ENCODE results near the gene YY1.
"Not testable (repeated sequence)": the region's sequence is repeated elsewhere in the genome, so short reads cannot be mapped to it uniquely, and the experiment has no call there.

The YY1 gene

DNA sequence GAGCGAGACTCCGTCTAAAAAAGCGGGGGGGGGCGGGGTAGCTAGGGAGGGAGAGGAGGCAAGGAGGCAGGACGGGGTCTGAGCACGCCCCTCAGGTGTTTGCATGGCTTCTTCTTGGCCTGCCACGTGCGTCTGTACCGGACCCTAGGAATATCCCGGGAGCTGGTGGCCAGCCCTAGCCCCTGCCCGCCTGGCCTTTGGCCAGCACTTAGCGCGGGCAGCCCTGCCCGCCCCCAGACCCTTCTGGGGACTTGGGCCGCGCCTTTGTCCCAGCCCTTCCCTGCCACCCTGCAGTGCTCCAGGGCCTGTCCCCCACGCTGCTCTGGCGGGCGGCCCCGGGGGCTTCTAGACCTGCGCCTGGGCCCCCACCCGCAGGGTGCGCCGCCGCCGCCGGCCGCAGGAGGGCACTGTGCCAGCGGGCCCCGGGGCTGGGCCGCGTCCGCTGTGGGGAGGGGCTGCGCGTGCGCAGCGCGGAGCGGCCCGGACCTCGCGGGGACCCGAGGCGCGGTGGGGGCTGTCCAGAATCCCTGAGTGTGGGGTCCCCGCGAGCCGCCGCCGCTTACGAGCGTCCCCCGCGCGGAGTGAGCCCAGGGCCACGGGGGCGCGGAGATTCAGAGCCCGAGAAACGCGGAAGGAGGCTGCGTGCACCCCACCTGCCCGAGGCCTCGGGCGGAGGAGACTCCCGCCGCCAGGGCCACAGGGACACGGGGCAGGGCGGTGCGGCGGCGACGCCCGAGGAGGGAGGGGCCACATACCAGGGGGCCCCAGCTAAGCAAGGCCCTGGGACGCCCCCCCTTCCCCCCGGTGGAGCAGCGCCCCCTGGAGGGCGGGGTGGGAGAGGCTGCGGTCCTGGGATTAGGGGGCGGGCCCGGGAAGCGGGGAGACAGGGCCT lies 46.3 kb downstream of the YY1 start:
- DNase-seq (ENCODE audit: low spot score) = peak; percentile 63

DNA sequence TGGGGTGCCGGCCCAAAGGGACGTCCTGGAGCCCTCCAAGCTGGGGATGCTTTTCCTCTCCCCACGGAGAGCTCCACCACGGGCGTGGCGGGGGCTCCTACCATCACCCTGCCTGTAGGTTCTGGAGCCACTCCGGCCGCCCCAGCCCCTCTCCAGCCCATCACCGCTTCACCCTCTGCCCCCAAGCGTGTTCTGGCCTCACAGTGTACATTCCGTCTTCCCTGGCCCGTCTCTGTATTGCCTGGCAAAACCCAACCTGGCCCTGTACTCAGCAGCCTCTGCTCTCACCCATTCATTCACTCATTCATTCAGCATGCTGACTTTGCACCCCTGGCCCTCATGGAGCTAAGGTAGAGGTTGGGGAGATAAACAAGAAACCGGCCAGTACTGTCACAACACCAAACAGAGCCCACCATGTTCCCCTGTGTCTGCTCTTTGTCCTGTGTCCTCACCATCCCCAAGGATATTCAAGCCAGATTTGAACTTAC lies 47.0 kb downstream of the YY1 start:
- DNase-seq (ENCODE audit: low spot score) = no peak

DNA sequence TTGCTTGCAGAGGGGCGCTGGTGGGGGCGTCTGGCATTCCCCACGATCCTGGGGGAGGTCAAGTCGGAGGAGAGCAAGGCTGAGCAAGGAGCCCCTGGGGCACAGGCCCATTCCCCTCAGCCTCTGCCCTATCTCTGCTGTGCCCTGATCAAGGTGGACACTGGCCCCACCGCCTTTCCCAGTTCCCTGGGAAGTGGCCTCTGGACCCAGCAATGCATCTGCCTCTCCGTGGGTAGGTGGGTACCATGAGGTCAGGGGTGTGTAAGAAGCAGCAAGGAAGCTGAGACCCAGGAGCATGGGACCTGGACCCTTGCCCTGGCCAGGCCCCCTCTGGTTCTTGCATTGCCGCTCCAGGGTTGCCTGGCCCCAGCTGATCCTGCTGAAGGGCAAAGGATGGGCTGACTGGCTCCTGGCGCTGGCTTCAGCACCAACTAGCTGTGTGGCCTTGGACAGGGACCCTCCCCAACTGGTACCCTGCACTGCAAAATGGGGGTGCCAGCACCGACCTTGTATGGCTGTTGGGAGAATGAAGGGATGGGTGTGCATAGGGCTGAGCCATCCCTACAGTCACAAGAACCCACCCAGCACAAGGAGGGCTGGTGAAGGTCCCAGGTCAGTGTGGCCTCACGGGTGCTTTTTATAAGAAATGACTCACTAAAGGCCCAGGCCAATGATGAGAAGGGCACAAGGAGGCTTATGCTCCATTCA lies 47.7 kb downstream of the YY1 start:
- no peak for DNase-seq (ENCODE audit: low spot score)

DNA sequence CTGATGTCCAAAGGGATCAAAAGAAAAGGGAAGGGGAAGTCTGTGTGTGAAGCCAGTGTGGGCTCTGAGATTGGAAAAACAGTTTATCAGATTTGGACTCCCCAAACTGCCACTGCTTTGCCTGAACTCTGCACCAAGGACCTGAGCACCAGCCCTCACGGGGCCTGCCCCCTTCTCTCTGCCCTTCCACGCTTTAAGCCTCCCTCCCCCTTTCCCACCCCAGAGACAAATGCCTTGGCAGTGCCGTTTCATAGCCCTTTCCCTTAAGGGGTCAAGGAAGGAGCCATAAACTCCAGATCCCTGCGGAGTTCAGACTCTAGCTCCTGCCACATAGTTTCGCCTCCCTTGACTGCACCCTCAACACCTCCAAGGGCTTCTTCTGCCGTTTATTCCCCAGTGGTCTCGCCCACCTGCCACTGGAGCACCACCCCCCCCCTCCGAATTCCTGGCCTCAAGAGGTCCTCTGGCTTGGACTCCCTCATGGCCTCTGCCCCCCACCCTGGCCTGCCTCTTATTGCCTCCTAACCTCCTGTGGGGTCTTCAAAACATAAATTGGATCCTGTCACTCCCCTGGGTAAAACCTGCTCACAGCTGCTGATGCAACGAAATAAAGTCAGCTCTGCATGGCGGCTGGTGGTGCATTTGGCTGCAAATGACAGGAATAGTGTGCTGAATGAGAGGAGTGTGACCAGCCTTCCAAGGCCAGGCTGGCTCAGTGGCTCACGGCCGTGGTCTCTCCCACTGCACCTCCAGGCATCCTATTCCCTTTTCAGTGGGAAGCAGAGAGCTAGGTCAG lies 48.5 kb downstream of the YY1 start:
- no peak for DNase-seq (ENCODE audit: low spot score)

DNA sequence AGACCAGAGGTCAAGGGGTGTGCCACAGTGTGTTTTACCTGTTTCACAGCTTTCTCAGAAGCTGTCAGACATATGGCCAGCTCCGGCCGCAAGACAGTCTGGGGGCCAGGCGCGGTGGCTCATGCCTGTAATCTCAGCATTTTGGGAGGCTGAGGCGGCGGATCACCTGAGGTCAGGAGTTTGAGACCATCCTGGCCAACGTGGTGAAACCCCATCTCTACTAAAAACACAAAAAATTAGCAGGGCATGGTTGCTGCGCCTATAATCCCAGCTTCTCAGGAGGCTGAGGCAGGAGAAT lies 49.0 kb downstream of the YY1 start:
- DNase-seq (ENCODE audit: low spot score) = not testable (repeated sequence)

DNA sequence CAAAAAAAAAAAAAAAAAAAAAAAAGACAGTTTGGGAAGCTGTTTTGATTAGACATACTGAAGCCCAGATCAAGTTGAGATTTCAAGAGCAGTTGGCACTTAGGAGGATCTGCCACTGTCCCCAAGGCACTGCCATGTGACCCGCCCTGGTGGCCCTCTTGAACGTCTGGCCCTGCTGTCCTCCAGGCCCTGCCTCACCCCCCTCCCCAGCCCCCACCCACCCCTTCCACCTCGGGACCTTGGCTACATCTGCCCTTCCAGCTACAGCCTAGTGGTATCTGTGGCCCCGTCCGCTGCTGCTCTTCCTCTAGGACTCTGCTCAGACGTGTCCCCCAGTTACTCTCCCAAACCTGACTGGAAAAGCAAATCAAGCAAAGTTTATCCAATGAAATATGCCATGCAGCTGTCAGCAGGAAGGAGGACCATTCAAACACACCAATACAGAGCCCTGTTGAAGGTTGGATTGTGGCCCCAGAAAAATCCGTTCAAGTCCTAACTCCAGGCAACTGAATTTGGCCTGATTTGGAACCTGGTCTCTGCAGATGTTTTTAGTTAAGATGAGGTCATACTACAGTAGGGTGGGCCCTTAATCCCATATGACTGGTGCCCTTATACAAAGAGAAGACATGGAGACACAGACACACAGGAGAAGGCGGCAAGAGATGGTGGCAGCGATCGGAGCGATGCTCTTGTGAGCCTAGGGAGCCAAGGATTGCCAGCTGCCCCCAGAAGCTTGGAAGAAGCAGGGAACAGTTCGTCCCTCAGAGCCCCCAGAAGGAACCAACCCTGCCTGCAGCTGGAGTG lies 49.6 kb downstream of the YY1 start:
- DNase-seq (ENCODE audit: low spot score) = no peak

DNA sequence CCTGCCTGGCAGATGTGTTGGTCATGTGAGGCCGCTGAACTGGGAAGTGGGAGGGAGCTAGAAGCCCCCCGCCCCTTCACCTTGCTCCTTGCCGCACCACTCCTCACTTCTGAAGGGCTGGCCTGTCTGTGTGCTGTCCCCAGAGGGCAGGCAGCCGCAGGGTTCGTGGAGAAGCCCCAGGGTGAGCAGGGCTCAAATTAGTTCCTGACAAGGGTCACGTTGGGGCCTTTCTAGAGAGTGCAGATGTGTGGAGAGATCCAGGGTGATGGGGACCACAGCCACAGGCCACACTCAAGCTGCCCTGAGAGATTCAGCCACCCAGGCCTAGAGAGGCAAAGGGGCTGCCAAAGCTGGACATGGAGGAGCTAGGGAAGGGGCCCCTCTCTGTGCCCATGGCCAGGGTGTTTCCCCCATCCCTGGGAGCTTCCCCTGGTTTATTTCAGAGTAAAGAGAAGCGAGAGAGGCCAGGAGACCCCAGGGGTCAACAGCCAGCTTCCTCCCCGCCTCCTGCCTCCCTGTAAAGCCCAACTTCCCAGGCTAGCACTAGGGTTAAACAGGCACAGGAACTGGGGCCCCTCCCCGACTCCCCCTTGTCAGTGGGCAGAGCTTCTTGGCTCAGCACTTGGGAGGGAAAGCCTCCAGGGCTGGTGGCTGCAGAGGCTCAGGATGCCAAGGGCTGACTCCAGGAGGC lies 51.1 kb downstream of the YY1 start:
- DNase-seq (ENCODE audit: low spot score) = no peak

DNA sequence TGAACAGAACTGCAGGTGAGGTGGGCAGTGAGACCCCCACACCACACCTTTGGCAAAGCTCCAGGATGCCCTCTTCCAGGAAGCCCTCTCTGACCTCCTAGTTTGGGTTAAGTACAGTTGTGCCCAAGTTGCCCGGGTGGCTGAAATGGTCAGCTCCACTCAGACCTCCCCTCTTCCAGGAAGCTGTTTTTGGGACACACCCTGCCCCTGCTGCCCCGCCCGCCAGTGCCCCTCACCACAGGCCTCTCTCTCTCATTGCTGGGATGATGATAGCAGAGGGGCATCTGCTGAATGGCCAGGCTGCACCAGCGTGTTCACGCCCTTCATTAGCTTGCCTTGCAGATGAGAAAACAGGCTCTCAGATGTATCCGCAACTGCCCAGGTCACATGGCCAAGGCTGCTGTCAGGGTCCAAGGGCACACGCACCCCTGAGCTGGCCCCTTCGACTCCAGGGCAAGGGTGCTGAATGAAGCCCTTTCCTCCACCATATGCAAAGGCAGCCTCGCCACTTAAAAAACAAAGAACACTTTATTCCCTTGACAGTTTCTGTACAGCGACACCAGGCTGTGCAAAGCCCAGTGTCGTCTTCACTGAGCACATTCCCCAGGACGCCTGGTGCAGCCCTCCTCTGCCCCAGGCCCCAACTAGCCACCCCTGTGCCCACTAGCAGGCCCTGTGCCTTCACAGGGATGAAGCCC lies 51.8 kb downstream of the YY1 start:
- no peak for DNase-seq (ENCODE audit: low spot score)

DNA sequence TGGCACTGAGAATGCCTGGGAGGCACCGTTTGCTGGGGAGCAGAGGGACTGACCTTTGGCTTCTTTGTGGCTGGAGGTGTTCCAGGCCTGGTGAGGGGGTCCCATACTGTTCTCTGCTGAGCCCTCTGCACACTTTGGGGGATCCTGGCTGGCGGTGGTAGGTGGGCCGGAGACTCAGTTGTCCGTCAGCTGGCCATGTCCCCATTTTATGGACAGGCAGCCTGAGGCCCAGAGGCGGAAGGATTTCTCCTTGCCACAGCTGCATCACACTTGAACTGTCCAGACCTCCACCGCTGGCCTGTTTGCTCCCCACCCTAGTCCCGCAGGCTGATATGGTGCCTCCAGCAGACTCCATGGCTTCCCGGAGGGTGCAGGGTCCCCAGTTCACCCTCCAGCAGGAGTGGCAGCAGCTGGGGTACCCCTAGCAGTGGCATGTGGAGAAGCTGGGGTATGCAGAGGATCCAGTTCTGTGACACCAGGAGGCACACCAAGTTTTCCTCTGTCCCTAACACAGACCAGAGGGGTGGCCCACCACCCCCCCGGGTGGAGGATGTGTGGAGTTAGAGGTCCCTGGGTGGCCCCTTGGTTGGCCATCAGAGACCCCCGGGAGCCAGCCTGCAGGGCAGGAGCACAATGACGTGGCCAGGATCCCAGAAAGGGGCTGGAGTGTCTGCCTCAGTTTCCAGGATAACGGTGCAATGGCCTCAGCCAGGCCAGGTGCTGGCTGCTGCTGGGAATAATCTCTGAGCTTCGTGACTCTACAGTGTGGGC lies 52.5 kb downstream of the YY1 start:
- DNase-seq (ENCODE audit: low spot score) = no peak

DNA sequence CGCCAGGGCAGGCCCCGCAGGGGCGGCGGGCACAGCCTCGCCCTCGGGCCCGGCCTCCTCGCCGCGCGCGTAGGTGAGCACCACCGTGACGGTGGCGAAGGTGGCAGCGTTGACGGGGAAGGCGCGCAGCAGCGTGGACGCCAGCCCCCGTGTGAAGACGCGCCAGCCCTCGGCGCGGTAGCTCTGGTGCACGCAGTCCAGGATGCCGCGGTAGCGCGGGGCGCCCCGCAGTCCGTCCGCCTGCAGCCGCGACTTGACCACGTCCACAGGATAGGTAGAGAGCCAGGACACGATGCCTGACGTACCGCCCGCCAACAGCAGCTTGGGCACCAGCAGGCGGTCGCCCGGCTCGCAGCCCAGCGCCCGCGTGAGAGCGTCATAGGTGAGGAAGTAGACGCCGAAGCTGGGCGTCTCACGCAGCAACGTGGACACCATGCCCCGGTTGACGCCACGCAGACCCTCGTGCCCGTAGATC lies 53.4 kb downstream of the YY1 start:
- no peak for DNase-seq (ENCODE audit: low spot score)

DNA sequence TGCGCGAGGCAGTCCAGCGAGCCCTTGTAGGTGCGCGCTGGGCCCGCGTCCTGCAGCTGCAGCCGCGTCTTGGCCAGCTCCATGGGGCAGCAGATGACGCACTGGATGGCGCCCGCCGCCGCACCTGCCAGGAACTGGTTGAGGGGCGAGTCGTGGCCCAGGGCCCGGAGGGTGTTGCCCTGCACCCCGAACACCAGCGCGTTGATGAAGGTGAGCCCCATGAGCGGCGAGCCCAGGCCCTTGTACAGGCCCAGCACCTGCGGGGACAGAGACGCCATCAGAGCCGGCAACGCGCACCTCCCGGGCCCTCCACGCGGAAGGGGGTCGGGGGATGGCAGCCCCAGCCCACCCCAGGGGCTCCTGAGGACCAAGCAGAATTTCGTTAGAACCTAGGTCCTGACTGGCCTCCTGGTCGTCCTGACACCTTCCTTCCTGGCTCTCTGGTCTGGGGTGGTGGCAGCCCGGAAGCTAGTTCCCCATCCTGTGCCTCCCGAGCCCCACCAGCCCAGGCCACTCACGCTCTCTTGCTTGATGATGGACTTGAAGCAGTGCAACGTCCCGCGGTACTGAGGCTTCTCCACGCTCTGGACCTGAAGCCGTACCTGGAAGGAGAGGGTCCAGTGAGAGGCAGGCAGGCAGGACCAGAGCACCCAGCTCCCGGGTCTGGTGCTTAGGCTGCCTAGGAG lies 54.0 kb downstream of the YY1 start:
- DNase-seq (ENCODE audit: low spot score) = no peak

DNA sequence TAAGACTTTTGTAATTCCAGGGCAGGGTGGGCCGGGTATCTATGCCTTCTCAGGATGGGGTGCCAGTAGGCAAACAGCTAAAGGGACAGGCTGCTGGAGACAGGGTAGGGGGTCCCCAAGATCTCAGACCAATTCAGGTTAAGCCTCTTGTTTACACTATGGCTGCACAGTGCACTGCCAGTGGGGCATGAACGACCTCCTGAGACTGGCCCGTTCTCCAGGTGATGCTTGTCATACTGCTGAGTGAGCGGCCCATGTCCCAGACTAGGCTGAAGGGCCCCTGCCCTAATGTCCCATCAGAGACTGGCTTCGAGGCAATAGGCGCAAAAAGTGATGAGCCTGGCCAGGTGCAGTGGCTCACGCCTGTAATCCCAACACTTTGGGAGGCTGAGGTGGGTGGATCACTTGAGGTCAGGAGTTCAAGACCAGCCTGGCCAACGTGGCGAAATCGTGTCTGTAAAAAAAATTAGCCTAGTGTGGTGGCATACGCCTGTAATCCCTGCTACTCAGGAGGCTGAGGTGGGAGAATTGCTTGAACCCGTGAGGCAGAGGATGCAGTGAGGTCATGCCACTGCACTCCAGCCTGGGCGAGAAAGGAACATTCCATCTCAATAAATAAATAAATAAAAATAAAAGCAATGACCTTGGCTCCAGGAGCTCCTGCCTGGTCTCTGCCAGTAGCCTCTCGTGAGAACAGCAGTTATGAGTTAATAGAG lies 54.7 kb downstream of the YY1 start:
- DNase-seq (ENCODE audit: low spot score) = no peak

DNA sequence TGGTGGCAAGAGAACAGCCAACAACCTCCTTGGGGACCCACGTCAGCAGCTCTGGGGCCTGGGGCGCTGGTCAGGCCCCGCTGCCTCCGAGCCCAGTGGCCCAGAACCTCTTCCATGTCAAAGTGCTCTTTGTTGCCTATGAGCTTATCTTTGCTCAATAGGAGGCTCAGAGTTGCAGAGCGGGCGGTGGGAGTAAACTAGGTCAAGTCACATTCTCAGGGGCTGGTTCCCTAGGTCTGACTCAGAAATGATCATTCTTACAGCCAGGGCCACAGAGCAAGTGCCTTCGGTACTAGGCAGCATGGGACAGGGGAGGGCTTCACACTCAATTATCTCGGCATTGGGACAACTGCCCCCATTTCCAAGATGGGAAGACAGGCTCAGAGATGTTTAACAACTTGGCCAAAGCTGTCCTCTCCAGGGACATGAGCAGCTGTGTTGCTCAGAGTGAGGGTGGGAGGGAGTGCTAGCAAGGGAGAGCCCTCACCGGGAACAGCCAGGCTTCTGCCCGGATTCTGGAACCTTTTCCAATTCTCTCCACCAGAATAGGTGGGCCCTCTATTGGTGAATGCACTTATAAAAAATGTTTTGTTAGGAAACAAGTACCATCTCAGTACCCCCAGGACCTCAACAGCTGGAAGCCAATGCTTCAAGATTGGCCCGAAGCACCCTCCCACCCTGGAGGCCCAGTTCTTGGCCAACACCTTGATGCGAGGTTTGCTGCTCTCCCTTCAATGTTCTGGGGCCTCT lies 55.4 kb downstream of the YY1 start:
- DNase-seq (ENCODE audit: low spot score) = no peak

DNA sequence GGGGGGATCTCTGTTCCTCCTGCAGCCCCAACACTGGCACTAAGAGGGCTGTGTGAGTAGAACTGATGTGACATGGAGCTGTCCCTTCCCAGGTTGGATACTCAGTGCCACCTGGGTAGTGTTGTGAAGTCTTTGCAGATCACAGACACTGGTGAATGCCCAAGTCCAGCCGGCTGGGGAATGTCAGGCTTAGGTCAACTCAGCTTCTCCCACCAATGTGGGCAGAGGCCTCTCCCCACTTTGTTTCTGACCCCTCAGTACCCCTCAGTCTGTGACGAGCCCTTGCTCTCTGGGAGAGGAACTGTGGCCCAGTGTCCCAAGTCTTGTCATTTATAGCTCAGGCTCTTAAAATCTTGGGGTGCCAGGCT lies 56.0 kb downstream of the YY1 start:
- no peak for DNase-seq (ENCODE audit: low spot score)

DNA sequence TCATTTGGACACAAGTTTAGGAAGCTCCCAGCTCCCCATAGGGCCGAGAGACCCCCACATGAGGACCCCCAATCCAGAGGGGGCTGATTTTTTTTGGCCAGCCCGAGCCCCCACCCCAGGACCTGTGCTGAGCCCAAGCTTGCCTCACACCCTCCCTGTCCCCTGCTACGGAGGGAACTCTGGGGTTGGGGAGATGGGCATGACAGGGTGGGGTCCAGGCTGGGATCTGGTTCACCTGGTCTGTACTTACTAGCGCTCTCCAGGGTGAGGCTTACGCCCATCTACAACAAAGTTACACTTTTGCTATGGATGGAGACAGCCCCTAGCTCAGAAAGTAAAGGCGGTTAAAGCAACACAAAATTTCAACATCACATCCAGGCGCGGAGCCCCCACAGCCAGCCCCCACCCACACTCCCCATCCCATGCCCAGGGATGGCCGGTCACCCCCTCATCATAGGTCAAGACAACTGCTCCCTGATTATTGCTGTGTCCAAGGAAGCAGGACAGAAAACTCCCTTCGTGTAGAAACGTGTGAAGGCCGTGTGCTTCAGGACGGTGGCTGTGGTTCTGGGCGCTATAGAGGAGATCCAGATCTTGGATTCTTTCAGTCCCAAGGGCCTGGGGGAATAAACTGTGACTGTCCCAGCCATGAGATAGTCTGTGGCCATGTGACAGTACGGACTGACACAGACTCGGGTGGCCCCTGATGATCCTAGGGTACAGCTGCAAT lies 56.6 kb downstream of the YY1 start:
- DNase-seq (ENCODE audit: low spot score) = no peak

DNA sequence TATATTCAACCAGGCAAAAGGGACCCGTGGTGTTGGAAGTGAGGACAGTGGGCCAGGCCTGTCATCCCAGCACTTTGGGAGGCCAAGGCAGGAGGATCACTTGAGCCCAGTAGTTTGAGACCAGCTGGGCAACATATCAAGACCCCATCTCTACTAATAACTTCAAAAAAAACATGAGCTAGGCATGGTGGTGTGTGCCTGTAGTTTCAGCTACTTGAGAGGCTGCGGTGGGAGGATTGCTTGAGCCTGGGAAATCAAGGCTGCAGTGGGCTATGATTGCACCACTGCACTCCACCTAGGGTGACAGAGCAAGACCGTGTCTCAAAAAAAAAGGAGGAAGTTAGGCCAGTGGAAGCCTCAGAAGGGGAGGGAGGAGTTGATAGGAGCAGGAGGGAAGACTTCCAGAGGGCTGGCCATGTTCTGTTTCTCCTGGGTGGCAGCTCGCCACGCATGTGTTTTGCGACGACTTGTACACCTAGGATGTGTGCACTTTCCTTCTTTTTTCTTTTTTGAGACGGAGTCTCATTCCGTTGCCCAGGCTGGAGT lies 57.2 kb downstream of the YY1 start:
- no peak for DNase-seq (ENCODE audit: low spot score)

DNA sequence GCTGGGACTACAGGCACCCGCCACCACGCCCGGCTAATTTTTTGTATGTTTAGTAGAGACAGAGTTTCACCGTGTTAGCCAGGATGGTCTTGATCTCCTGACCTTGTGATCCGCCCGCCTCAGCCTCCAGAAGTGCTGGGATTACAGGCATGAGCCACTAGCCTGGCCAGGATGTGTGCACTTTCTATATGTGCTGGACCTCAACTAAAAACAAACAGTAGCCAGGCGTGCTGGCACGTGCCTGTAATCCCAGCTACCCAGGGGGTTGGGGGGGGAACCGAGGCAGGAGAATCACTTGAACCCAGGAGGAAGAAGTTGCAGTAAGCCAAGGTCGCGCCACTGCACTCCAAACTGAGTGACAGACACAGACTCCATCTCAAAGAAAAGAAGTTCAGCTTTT lies 57.8 kb downstream of the YY1 start:
- DNase-seq (ENCODE audit: low spot score) = not testable (repeated sequence)
